GM03348 (cell line): ENCODE measurements around the gene POLD1.
A peak's percentile ranks its signal among the peaks of the same experiment; 100 is the strongest.
"Not testable (repeated sequence)": the region's sequence is repeated elsewhere in the genome, so short reads cannot be mapped to it uniquely, and the experiment has no call there.

ENCODE experiments used
- DNase-seq: peaks from one replicate; pipeline ENCODE4 v3.0.0; 2012; ENCODE audit warnings: low spot score

POLD1 gene

DNA sequence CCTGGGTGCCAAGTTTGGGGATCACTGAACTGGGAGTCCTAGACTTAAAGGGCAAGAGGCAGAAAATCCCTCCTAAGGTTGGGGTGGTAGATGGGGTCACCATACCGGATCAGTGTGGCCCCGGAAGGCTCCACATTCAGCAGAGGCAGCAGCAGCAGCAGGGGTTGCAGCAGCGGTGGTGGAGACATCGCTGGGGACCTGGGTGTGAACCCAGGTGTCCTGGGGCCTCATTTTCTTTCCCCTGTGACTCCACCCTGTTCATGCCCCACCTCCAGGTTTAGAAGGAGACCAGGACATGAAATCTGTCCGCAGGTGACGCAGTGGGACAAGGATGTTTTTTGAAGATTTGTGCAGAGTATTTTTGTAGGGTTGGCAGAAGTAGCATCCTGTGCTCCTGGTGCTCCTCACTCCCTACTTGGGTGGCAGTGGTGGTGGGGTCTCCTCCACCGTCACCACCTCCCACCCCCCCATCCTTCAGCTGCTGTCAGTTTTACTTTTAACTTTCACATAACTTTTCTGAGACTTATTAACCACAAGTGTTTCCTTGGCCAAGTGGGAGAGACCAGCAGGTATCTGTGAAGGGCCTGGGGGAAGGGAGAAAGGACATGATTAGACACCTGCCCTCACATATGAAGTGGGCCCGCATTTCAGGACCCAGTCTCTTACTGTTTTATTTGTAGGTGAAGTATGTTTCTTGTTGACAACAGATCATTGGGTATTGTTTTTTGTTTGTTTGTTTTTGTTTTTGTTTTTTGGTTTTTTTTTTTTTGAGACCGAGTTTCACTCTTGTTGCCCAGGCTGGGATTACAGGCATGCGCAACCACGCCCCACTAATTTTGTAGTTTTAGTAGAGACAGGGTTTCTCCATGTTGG, 18.5 kb upstream of the POLD1 start, which contains the start of gene NAPSA:
NAPSA (minus strand) TSS at position 206 of the 873 bp plus-strand sequence; CDS start at position 188, 18 bp downstream.
- no peak for DNase-seq

DNA sequence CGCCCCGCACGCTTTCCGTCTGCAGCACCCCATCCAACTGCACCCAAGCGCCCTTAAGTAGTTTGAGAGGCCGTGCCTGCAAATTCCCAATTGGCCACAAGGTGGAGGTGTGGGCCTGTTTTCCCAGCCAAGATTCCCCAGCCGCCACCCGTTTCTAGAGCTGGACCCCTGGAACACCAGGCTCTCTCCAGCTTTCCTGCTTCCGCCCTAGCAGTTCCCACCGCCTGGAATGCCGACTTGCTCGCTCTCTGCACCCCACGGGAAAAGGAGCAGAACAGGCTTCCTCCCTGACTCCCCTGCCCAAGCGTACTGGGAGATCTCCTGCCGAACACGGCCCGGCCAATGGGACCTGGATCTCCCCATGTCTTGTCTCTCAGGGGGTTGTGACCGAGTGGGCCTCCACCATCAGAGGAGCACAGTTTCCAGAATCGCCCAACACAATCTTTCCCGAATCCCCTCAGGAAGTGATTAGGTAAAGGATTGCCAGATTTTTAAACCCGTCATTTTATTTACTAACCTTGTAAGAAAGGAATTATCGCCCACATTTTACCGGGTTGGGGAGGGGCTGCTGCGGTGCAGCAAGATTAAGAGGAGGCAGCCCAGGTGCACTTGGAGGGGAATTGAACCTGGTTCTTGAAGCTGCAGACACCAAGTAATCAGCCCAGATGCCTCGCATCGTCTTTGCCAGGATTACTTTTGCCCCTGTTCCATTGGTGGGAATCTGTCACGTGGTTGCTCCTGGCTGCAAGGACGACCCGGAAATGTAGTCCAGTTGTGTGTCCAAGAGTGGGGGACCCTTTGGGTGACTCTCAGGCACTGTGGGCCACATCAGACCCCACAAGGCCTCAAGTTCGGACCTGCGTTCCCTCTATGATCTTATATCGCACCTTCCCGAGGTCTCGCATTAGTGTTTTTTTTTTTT, 15.2 kb upstream of the POLD1 start:
- DNase-seq, result peak; percentile 95

DNA sequence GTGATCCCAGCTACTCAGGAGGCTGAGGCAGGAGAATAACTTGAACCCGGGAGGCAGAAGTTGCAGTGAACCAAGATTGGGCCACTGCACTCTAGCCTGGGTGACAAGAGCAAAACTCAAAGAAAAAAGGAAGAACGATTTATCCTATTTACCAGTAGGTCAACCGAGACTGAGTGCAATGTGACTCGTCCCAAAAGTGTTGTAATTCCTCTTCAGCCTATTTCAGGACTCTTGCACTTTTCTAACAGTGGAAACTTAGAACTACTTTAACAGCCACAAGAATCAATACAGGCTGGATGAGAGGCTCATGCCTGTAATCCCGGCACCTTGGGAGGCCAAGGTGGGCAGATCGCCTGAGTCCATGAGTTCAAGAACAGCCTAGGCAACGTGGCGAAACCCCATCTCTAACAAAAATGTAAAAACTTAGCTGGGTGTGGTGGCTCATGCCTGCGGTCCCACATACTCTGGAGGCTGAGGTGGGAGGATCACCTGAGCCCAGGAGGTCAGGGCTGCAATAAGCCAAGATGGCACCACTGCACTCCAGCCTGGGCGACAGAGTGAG, 12.2 kb upstream of the POLD1 start:
- DNase-seq, result no peak

DNA sequence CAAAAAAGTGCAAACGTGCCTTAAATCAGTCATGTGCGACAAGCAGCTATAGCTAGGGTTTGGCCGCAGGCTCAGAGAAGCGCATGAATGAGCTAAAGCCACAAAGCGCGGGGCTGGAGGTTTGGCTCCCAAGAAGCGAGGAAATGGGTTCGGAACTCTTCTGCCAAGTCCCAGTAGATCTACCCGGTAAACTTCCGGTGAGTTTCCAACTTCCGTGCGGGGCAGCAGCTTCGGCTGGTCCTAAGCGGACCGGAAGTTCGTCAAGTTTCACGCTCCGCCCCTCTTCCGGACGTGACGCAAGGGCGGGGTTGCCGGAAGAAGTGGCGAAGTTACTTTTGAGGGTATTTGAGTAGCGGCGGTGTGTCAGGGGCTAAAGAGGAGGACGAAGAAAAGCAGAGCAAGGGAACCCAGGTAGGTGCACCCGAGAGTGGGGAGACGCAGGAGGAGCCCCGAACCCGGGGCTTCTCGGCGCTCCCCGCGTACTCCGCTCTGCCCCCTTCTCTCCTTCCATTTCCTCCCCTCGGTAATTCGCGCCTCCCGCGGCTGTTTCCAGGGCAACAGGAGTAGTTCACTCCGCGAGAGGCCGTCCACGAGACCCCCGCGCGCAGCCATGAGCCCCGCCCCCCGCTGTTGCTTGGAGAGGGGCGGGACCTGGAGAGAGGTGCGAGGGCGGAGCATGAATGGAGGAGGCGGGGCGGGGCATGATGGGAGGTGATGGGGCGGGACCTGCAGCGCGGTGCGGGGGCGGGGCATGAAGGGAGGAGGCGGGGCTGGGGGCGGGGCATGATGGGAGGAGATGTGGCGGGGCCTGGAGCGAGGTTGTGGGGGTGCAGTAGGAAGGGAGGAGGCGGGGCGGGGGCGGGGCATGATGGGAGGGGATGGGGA, 7.7 kb upstream of the POLD1 start, which contains the start of gene NR1H2:
NR1H2 (plus strand) TSS at position 292 of the 885 bp plus-strand sequence. CDS start 1,149 bp downstream, outside the sequence.
- peak; percentile 94 for DNase-seq

DNA sequence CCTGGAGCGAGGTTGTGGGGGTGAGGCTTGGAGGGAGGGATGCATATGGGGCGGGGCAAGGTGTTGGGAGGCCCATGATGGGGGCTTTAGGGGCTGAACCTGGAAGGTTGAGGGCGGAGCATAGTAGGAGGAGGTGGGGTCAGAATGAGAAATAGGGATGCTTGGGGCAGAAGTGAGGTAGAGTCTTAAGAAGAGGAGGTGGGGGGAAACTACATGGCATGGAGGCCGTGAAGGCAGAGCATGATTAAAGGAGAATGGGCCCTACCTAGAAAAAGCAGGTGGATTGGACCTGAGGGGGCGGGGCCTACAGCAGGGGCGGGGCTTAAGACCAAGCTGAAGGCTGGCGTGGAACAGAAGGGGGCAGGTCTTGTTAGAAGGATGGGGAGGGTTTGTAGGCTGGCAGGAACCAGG, 7.1 kb upstream of the POLD1 start:
- no peak for DNase-seq

DNA sequence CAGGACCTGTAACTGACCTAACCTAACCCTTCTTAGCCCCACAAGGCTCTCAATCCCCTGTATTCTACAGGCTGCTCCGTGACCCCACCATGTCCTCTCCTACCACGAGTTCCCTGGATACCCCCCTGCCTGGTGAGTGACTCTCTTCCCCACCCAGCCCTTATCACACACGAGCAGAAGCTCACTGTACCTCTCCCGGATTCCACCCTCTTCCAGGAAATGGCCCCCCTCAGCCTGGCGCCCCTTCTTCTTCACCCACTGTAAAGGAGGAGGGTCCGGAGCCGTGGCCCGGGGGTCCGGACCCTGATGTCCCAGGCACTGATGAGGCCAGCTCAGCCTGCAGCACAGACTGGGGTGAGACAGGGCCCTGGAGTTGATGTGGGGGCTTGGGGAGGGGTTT, 6.6 kb upstream of the POLD1 start:
- no peak for DNase-seq

DNA sequence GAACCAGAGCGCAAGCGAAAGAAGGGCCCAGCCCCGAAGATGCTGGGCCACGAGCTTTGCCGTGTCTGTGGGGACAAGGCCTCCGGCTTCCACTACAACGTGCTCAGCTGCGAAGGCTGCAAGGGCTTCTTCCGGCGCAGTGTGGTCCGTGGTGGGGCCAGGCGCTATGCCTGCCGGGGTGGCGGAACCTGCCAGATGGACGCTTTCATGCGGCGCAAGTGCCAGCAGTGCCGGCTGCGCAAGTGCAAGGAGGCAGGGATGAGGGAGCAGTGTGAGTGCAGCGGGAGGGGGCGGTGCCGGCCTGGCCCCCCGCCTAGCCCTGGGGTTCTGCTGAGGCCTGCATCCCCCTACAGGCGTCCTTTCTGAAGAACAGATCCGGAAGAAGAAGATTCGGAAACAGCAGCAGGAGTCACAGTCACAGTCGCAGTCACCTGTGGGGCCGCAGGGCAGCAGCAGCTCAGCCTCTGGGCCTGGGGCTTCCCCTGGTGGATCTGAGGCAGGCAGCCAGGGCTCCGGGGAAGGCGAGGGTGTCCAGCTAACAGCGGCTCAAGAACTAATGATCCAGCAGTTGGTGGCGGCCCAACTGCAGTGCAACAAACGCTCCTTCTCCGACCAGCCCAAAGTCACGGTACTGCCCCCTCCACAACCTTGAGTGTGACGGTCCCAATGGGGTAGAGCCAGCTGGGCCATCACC, 5.8 kb upstream of the POLD1 start:
- DNase-seq, result no peak

DNA sequence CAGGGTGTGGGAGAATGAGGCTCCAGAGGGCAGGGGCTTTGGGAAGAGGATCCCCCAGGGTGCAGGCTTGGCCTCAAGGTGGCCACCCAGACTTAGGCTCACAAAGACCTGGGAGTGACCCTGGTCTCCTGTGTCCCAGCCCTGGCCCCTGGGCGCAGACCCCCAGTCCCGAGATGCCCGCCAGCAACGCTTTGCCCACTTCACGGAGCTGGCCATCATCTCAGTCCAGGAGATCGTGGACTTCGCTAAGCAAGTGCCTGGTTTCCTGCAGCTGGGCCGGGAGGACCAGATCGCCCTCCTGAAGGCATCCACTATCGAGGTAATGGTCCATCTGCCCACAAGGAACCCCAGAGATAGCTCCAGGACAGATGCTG, 5.3 kb upstream of the POLD1 start:
- DNase-seq, result no peak

DNA sequence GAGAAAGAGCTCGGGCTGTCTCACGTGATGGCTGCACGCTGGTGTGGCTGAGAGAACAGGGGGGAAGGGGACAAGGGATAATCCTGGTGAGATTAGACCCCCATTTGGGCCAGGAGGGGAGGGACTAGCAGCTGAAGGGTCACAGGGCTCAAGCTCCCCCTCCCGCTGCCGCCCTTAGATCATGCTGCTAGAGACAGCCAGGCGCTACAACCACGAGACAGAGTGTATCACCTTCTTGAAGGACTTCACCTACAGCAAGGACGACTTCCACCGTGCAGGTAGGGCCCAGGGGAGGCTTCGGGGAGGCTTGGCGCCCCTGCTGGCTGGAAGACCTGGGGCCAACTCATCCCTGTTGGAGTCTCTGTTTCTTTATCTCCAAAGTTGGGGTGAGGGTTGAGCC, 4.5 kb upstream of the POLD1 start:
- no peak for DNase-seq

DNA sequence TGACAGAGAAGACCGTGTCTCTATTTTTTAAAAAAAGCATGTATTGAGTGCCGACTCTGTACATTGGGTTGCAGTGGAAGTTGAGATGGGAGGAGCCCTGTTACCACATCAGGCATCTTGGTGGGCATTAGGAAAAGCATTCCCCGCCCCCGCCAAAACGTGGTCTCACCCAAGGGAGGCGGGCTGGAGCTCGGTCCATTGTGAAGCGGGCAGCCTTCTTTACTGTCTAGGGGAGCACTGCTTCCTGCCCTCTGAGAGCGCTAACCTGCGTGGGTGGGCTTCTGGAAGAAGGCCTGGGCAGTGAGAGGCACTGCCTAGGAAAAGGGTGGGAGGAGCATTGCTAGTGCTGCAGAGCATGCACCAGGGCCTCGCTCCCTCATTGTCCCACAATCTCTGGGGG, 4.0 kb upstream of the POLD1 start:
- no peak for DNase-seq

DNA sequence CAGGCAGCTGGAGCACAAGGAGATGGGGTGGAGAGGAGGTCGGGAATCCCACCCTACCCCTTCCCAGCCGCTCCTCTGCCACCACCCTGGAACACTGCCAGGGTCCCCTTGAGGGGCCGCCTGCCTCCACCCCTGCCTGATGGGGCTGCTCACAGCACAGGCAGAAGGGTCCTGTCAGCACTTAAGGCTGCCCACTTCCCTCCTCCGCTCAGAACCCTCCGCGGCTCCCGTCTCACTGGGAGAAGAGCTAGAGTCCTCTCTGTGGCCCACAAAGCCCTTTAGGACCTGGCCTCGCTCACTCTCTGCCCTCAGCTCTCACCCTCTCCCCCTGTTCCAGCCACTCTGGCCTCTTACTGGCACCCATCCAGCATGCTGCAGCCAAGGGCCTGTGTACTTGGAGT, 3.4 kb upstream of the POLD1 start:
- no peak for DNase-seq

DNA sequence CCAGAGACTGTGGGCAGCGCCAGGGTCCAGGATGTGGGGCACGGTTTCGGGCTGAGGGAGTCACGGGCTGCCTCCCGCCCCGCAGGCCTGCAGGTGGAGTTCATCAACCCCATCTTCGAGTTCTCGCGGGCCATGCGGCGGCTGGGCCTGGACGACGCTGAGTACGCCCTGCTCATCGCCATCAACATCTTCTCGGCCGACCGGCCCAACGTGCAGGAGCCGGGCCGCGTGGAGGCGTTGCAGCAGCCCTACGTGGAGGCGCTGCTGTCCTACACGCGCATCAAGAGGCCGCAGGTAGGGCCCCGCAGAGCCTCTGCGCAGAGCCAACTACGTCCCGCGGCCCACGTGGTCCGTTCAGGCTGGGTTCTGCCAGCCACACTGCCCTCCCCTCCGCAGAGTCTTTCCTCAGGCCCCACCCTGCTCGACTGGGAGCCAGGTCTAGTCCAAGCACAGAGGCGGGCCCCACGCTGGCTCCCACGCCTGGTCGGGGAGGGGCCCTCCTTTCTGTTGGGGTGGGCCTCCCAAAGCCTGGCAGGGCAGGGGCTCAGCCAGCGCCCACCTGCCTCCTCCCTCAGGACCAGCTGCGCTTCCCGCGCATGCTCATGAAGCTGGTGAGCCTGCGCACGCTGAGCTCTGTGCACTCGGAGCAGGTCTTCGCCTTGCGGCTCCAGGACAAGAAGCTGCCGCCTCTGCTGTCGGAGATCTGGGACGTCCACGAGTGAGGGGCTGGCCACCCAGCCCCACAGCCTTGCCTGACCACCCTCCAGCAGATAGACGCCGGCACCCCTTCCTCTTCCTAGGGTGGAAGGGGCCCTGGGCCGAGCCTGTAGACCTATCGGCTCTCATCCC, 2.0 kb upstream of the POLD1 start:
- no peak for DNase-seq

DNA sequence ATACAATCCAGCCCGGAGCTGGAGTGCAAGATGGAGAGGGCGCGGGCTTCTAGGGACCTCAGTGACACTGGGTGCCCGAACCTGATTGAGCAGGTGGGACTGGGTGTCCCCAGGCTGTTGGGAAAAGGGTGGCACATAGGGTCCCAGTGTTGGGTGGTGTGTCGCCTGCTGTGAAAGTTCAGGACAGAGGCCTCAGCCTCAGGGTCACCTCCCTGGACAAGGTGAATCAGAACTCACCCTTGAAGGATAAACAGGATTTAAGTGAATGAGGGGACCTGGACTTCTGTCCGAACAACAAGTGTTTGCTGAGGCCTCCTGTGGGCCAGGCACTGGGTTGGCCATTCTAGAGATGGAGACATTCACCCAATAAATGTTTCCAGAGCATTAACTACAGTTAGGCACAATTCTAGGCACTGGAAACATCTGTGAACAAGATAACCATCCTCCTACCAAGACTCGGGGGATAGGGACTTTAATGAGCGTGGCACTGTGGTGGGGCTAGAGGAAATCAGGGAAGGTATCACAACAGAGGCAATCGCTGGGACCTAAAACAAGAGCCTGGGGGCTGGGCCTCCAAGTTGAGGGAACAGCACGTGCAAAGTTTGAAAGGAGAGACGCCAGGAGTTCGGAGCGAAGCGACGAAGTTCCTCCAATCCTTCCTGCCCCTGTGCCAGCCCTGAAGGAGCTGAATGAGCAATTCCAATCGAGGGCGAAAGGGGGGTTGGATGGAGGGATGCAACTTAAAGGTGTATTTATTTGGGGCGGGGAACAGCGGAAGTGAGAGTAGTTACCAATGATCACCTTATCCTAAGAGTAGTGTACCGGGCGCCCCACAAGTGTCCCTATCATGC, 921 bp upstream of the POLD1 start:
- DNase-seq, result no peak

DNA sequence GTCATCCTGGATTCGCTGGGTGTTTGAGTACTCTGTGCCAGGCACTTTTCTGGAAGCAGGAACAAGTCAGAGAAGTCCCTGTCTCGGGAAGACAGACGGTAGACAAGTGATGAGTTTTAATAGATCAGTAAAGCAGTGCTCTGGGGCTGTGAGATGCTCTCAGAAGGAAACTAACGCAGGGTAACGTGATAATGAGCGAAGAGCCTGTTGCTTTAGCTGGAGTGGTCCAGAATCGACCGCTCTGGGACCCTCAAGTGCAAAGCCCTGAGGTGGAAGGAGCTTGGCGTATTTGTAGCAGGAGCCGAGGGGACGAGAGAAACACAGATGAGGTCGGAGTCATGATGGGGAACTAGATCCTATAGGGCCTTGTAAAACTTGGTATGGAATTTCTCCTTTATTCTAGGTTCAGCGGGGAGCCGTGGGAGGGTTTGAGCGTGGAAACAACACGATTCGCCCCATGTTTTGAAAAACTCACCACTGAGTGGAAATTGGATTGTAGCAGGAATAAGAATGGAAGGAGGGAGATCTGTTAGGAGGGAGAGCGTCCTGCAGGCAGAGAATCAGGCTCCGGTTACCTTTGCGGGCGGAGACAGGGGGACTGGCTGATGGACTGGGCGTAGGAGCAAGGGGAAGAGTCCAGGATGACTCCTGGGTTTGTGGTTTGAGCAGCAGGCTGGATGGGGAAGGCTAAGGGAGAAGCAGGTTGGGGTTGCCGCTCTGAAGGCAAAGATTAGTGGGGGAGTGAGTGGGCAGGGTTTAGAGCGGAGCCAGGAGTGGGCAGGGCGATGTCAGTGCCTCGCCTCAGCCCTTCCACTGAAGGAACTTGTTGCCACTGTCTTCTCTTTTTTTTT, 763 bp downstream of the POLD1 start:
- peak; percentile 53 for DNase-seq

DNA sequence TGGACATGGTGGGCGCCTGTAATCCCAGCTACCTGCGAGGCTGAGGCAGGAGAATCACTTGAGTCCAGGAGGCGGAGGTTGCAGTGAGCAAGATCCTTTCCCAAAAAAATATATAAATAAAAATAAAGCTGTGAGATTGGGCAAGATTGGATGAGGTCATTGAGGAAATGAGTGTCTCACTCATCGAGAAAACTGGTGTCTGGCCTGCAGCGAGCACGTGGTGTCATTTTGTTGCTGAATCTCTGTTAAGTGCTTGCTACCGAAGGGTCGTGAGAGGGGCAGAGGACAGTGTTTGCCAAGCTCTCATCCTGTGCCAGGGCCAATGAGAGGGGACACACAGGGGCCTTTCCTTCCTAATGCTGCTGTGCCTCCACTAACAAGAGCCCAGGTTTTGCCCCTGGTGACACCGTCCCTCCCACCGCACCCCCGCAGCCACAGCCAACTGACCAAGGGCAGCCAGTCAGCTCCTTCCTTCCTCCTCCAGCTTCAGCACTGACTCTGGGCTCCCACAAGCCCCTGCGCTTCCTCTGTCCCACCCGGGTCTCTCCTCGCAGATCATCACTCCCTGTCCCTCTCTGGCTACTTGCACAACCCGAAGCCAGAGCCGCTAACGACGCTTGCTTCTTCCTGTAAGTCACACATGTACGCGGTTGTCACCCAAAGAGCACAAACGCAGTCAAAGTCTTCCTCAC, 3.2 kb downstream of the POLD1 start:
- no peak for DNase-seq

DNA sequence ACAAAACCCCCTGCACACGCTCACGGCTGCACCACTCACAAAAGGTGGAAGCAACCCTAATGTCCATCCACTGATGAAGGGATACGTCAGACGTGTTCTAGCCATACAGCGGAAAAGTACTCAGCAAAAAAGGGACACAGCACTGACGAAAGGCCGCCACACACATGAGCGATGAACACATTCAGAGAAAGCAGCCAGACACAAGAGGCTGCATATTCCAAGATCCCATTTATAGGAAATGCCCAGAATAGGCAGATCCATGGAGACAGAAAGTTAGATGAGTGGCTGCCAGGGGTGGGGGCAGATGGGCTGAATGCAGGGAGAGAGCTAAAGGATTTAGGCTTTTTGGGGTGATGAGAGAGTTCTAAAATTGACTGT, 3.7 kb downstream of the POLD1 start:
- DNase-seq, result no peak

DNA sequence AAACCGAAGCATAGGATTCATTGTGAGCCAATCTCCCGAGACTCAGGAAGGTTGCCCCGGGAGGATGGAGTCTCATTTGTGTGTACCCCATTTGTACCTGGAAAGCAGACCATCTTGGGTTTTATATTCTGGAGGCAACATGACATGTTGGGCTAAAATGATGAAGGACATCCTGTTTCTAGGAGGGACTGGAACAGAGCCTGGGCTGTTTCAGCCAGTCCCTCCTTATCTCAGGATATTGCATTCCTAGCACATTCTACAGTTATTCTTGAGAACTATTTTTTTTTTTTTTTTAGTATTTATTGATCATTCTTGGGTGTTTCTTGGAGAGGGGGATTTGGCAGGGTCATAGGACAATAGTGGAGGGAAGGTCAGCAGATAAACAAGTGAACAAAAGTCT, 6.1 kb downstream of the POLD1 start:
- DNase-seq, result not testable (repeated sequence)
